K562 (cell line): Measurements from ENCODE around the gene VARS1. TPM values are rescaled to one million over a fixed set of nuclear protein-coding genes. Genes with fewer than 3 reads are reported as not detected.

ENCODE experiments used
- CBX2 ChIP-seq: fragments of 200-600 bp; sonication (generic); IDR thresholded peaks from one replicate; pipeline ENCODE4 v1.6.1; 2012; ENCODE audit warnings: mild to moderate bottlenecking, low read length, inconsistent platforms; ENCODE audit not compliant: insufficient read depth, poor library complexity, severe bottlenecking
- CEBPG ChIP-seq, 3 experiments: fragments of 200-800 bp in 1 of 3; sonication (Bioruptor generic) in 1 of 3; sonication (generic) in 1 of 3; formaldehyde crosslinking in 1 of 3; IDR thresholded peaks in 2 of 3; conservative IDR thresholded peaks in 1 of 3; 2 replicates each; pipeline versions ENCODE4 v1.6.1 to v1.8.0; 2016 to 2022; ENCODE audit warnings: missing compliant biosample characterization in 2 of 3, missing genetic modification characterization in 2 of 3, mild to moderate bottlenecking in 1 of 3, missing genetic modification reagents in 1 of 3
- MBD1 ChIP-seq: fragments of 250-450 bp; sonication (Bioruptor Pico); IDR thresholded peaks from 2 replicates; pipeline ENCODE4 v1.8.0; 2022; ENCODE audit warnings: inconsistent platforms
- MIER1 ChIP-seq: fragments of 450-650 bp; IDR thresholded peaks from 2 replicates; pipeline ENCODE4 v1.6.1; 2016; ENCODE audit warnings: antibody characterized with exemption, mild to moderate bottlenecking, low read depth
- PTRF ChIP-seq: fragments of 450-650 bp; IDR thresholded peaks from 2 replicates; pipeline ENCODE4 v1.6.1; 2016; ENCODE audit warnings: mild to moderate bottlenecking, missing genetic modification characterization, missing compliant biosample characterization
- RBM34 ChIP-seq: fragments of 200-400 bp; formaldehyde crosslinking; IDR thresholded peaks from 2 replicates; pipeline ENCODE4 v1.6.1; 2018; ENCODE audit warnings: low read length, borderline replicate concordance; ENCODE audit not compliant: insufficient read depth
- SAFB2 ChIP-seq: fragments of 200-400 bp; formaldehyde crosslinking; IDR thresholded peaks from 2 replicates; pipeline ENCODE4 v1.6.1; 2018; ENCODE audit warnings: borderline replicate concordance, low read length, low read depth, moderate library complexity; ENCODE audit not compliant: severe bottlenecking
- ZNF311 ChIP-seq: fragments of 250-450 bp; sonication (Bioruptor Pico); IDR thresholded peaks from 2 replicates; pipeline ENCODE4 v1.4.0; 2020; ENCODE audit warnings: mild to moderate bottlenecking, moderate library complexity
- ZNF778 ChIP-seq: fragments of 450-650 bp; formaldehyde crosslinking; IDR thresholded peaks from 2 replicates; pipeline ENCODE4 v1.4.0; 2020; ENCODE audit warnings: mild to moderate bottlenecking, moderate library complexity
- polyA plus RNA-seq, 8 experiments: library from polyadenylated mRNA; depleted of rRNA in 4 of 8; stranded (reverse) in 5 of 8; unstranded in 3 of 8; fragments of >200 nt; fragmentation: Nextera tagmentation in 2 of 8; fragmentation: Illumina TruSeq in 1 of 8; extraction: Ambion mirVana in 2 of 8; extraction: Trizol in 1 of 8; gene quantifications; 2 replicates each; pipeline versions ENCODE4 v1.2.1 to v1.2.3, GENCODE V29; 2011 to 2014; ENCODE audit warnings: inconsistent platforms in 1 of 8, missing spikeins in 1 of 8
- total RNA-seq, 7 experiments: library from RNA; depleted of rRNA in 6 of 7; stranded (reverse); fragments of >200 nt in 6 of 7; fragmentation: Illumina TruSeq in 2 of 7; extraction: Trizol in 2 of 7; gene quantifications; 2 replicates each; pipeline versions ENCODE4 v1.2.1 to v1.2.3, GENCODE V29; 2011 to 2021; ENCODE audit warnings: low replicate concordance in 1 of 7
- TF ChIP-seq, protein P1 (sequence below): sonication (generic); formaldehyde crosslinking; IDR thresholded peaks from 2 replicates; pipeline ENCODE4 v1.8.0; 2022; ENCODE audit warnings: missing genetic modification reagents, mild to moderate bottlenecking, borderline replicate concordance
- TF ChIP-seq, protein P2 (sequence below), 2 experiments: fragments of 450-650 bp in 1 of 2; sonication (generic) in 1 of 2; formaldehyde crosslinking; conservative IDR thresholded peaks; 2 replicates each; pipeline versions ENCODE4 v1.4.0 to v1.8.1; 2020 to 2022; ENCODE audit warnings: mild to moderate bottlenecking in 1 of 2, missing genetic modification reagents in 1 of 2
- TF ChIP-seq, protein P3 (sequence below), 2 experiments: fragments of 450-650 bp in 1 of 2; sonication (generic) in 1 of 2; formaldehyde crosslinking in 1 of 2; IDR thresholded peaks; 2 replicates each; pipeline versions ENCODE4 v1.7.1 to v1.9.0; 2016 to 2022; ENCODE audit warnings: inconsistent platforms in 1 of 2, mild to moderate bottlenecking in 1 of 2, missing genetic modification reagents in 1 of 2

Gene VARS1
- total and polyA plus RNA-seq, 9 of the 15 experiments (the other 6 are each of a cell fraction or from before 2014, with no cell fraction given): 2.9 to 488 (median 130) TPM

- TF ChIP-seq, protein P1, sequence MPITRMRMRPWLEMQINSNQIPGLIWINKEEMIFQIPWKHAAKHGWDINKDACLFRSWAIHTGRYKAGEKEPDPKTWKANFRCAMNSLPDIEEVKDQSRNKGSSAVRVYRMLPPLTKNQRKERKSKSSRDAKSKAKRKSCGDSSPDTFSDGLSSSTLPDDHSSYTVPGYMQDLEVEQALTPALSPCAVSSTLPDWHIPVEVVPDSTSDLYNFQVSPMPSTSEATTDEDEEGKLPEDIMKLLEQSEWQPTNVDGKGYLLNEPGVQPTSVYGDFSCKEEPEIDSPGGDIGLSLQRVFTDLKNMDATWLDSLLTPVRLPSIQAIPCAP (CRISPR knock-in tag): no peak
- TF ChIP-seq RBM34 (peak; percentile 85; the same call in 1 of the 2 replicates), MIER1 (no peak), PTRF (no peak), CBX2 (no peak), CEBPG (CRISPR knock-in tag; IDR thresholded peaks at IDR 0.05) (peak; percentile 25; the same call in 1 of the 2 replicates), CEBPG (tag; conservative IDR thresholded peaks at IDR 0.05 in 1 of 2, IDR thresholded peaks at IDR 0.05 in 1 of 2) (no peak), ZNF311 (CRISPR knock-in tag) (no peak), ZNF778 (0 out of 2 replicates have a peak, but pooled peaks have one; percentile 33), SAFB2 (no peak), MBD1 (CRISPR knock-in tag) (no peak)
- TF ChIP-seq, protein P2, sequence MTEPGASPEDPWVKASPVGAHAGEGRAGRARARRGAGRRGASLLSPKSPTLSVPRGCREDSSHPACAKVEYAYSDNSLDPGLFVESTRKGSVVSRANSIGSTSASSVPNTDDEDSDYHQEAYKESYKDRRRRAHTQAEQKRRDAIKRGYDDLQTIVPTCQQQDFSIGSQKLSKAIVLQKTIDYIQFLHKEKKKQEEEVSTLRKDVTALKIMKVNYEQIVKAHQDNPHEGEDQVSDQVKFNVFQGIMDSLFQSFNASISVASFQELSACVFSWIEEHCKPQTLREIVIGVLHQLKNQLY (CRISPR knock-in tag; conservative IDR thresholded peaks at IDR 0.05): peak in 1 of 2 experiments; percentile 83; a peak in 1 of 4 replicates
- TF ChIP-seq, protein P3, sequence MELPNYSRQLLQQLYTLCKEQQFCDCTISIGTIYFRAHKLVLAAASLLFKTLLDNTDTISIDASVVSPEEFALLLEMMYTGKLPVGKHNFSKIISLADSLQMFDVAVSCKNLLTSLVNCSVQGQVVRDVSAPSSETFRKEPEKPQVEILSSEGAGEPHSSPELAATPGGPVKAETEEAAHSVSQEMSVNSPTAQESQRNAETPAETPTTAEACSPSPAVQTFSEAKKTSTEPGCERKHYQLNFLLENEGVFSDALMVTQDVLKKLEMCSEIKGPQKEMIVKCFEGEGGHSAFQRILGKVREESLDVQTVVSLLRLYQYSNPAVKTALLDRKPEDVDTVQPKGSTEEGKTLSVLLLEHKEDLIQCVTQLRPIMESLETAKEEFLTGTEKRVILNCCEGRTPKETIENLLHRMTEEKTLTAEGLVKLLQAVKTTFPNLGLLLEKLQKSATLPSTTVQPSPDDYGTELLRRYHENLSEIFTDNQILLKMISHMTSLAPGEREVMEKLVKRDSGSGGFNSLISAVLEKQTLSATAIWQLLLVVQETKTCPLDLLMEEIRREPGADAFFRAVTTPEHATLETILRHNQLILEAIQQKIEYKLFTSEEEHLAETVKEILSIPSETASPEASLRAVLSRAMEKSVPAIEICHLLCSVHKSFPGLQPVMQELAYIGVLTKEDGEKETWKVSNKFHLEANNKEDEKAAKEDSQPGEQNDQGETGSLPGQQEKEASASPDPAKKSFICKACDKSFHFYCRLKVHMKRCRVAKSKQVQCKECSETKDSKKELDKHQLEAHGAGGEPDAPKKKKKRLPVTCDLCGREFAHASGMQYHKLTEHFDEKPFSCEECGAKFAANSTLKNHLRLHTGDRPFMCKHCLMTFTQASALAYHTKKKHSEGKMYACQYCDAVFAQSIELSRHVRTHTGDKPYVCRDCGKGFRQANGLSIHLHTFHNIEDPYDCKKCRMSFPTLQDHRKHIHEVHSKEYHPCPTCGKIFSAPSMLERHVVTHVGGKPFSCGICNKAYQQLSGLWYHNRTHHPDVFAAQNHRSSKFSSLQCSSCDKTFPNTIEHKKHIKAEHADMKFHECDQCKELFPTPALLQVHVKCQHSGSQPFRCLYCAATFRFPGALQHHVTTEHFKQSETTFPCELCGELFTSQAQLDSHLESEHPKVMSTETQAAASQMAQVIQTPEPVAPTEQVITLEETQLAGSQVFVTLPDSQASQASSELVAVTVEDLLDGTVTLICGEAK (IDR thresholded peaks at IDR 0.05): peak; percentile 73
- TF ChIP-seq, protein P3 (CRISPR knock-in tag; IDR thresholded peaks at IDR 0.05): no peak
These were observed 11.1 kb upstream of the VARS1 start, which contains the start of gene LSM2 (continued) for GRCh38 chr6:31806470-31807272.
